Omental fat pad (tissue), 4 donors: Measurements from ENCODE around the gene NEK6. TPM values are rescaled to one million over a fixed set of nuclear protein-coding genes. Genes with fewer than 3 reads are reported as not detected.

Experiments used
- ATAC-seq: fragments of 150-250 bp; one replicate; pipeline ENCODE4 v1.9.1; 2016; ENCODE audit warnings: mild to moderate bottlenecking, moderate library complexity; ENCODE audit not compliant: low FRiP score
- DNase-seq: peaks from one replicate; pipeline ENCODE4 v3.0.0-alpha.2; 2019; ENCODE audit warnings: low spot score
- total RNA-seq, 4 donors: library from RNA; depleted of rRNA; stranded (reverse); fragments of >200 nt; gene quantifications; one replicate each; pipeline ENCODE4 v1.1.0, GENCODE V29; 2016
- TF ChIP-seq, protein P1 (sequence below), 3 donors: fragments of 450-650 bp; IDR thresholded peaks; one replicate each; pipeline ENCODE4 v1.5.1; 2016 to 2017; ENCODE audit warnings: antibody characterized with exemption in 3 of 3, mild to moderate bottlenecking in 3 of 3, moderate library complexity in 2 of 3

Gene NEK6
- total RNA-seq, 4 donors from 2014 or later: 11.8 to 52.1 (median 29.0) TPM

GRCh38 chr9:124349675-124350493 is 92.1 kb downstream of the NEK6 start:
- TF ChIP-seq, protein P1, sequence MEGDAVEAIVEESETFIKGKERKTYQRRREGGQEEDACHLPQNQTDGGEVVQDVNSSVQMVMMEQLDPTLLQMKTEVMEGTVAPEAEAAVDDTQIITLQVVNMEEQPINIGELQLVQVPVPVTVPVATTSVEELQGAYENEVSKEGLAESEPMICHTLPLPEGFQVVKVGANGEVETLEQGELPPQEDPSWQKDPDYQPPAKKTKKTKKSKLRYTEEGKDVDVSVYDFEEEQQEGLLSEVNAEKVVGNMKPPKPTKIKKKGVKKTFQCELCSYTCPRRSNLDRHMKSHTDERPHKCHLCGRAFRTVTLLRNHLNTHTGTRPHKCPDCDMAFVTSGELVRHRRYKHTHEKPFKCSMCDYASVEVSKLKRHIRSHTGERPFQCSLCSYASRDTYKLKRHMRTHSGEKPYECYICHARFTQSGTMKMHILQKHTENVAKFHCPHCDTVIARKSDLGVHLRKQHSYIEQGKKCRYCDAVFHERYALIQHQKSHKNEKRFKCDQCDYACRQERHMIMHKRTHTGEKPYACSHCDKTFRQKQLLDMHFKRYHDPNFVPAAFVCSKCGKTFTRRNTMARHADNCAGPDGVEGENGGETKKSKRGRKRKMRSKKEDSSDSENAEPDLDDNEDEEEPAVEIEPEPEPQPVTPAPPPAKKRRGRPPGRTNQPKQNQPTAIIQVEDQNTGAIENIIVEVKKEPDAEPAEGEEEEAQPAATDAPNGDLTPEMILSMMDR (IDR thresholded peaks at IDR 0.05): no peak
- DNase-seq: no peak
- ATAC-seq: no peak

- ATAC-seq: no peak
- TF ChIP-seq, protein P1 (IDR thresholded peaks at IDR 0.05): no peak
- DNase-seq: no peak
These were observed 92.9 kb downstream of the NEK6 start for GRCh38 chr9:124350494-124351263.

DNA sequence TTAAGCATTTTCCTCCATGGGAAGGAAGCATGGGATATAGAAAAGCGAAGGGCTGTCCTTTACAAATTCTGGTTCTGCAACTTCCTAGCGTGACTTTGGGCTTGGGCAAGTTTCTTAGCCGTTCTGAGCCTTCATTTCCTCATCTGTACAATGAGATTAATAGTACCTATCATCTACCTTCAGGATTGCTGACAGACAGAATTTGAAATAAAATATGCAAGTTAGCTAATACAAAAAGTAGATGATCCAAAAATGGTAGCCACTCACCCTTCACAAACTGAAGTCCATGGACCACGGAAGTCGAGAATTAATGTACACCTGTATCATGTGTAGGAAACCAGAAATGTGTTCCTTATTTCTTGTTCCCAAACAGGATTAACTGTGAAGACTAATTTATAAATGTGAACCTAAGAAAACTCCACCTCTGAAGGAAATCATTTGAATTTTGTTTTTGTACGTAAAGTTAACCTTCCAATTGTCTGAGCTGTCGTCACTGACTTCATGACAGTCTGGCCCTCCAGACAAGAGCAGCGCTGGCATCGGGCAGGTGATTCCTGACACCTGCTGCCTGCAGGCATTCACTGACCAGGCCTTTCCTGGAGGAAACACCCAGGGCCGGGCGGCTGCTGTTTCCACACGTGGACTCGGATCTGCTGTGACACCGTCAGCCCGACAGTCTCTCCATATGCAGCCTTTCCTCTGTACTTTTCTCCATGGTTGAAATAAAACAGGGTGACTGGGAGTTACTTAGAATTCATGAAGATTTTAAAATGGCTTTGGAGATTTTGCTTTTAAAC is 94.1 kb downstream of the NEK6 start:
- ATAC-seq (no peak), DNase-seq (no peak)
- TF ChIP-seq, protein P1 (IDR thresholded peaks at IDR 0.05): no peak

GRCh38 chr9:124352616-124353015 is 94.9 kb downstream of the NEK6 start:
- TF ChIP-seq, protein P1 (IDR thresholded peaks at IDR 0.05): no peak
- ATAC-seq (no peak), DNase-seq (no peak)

GRCh38 chr9:124353166-124353768 is 95.5 kb downstream of the NEK6 start:
- TF ChIP-seq, protein P1 (IDR thresholded peaks at IDR 0.05): no peak
- no peak for ATAC-seq
- no peak for DNase-seq

DNA sequence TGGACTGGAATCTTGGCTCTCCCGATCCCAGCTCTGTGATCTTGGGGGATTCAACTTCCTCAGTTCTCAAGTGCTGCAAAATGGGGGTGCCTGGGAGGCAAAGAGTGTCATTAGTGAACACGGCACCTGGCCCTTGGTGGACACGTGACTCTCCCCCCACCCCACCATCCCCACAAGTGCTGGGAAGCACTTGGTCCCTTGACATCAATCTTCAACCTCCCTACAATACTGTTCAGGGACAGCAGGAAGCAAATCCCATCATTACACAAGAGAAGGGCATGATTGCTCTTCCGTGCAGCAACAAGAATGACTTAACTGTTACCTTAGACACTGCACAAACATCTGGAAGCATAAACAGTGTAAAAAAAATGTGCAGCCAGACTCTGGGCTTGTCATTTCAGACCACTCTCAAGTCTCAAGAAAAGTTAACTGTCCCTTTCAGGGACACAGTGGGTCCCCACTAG is 96.1 kb downstream of the NEK6 start:
- TF ChIP-seq, protein P1 (IDR thresholded peaks at IDR 0.05): no peak
- no peak for ATAC-seq
- DNase-seq: no peak
